GM12878 (cell line): ENCODE data around the gene ARMC8. TPM values are rescaled to one million over a fixed set of nuclear protein-coding genes. Genes with fewer than 3 reads are reported as not detected.

Experiments used
- ATAC-seq: fragments of 200-7000 bp; cut with Tn5 transposase; 3 replicates; pipeline ENCODE4 v1.9.1; 2020; ENCODE audit warnings: mild to moderate bottlenecking, moderate library complexity
- BruUV-seq: library from RNA; stranded (reverse); fragments of 400-500 nt; replicated peaks from 2 replicates; lab custom pipeline; 2021; lab: Mats Ljungman, UMichigan
- CTCF ChIA-PET: fragments of 300-600 bp; sonication (Branson Sonifier 250); formaldehyde crosslinking; extraction: SDS; loops from one replicate; lab custom pipeline; 2021; ENCODE audit warnings: inconsistent platforms; lab: Yijun Ruan, JAX
- POLR2A ChIA-PET: fragments of 350-600 bp; formaldehyde crosslinking; extraction: SDS; loops from one replicate; lab custom pipeline; 2021; ENCODE audit warnings: inconsistent platforms; lab: Charles Lee
- RAD21 ChIA-PET: fragments of 300-600 bp; sonication (Branson Sonifier 250); formaldehyde crosslinking; loops from one replicate; lab custom pipeline; 2023; ENCODE audit warnings: antibody characterized with exemption; ENCODE audit not compliant: unreplicated experiment; lab: Charles Lee
- SMC1A ChIA-PET: fragments of 300-600 bp; sonication (Branson Sonifier 250); formaldehyde crosslinking; loops from one replicate; lab custom pipeline; 2023; ENCODE audit not compliant: unreplicated experiment, uncharacterized antibody; lab: Charles Lee
- DNase-seq: peaks from one replicate; pipeline ENCODE4 v3.0.0-alpha.2; 2011; ENCODE audit warnings: low read depth, low spot score
- FAIRE-seq: peaks from 3 replicates; lab custom pipeline; 2011; peaks lifted over from hg19 to GRCh38; lab: Jason Lieb, UNC
- H2AFZ ChIP-seq: 2 replicates; pipeline ENCODE4 v1.6.0; 2011; ENCODE audit warnings: low read depth, low read length, control low read depth; ENCODE audit not compliant: control insufficient read depth
- H3K27ac ChIP-seq: 2 replicates; pipeline ENCODE4 v1.5.1; 2011; ENCODE audit warnings: control low read depth; ENCODE audit not compliant: control insufficient read depth, insufficient read depth
- H3K27me3 ChIP-seq, 2 experiments: replicated peaks in 1 of 2; 2 replicates each; pipeline versions ENCODE4 v1.6.0 to v1.6.1; 2011; ENCODE audit warnings: low read length in 1 of 2; ENCODE audit not compliant: control insufficient read depth in 2 of 2, insufficient read depth in 2 of 2
- H3K36me3 ChIP-seq, 2 experiments: 2 replicates each; pipeline ENCODE4 v1.5.1; 2011; ENCODE audit warnings: low read length in 1 of 2; ENCODE audit not compliant: control insufficient read depth in 2 of 2, insufficient read depth in 2 of 2
- H3K4me1 ChIP-seq: 2 replicates; pipeline ENCODE4 v1.6.1; 2011; ENCODE audit warnings: mild to moderate bottlenecking, low read length, moderate library complexity, mixed read lengths; ENCODE audit not compliant: control insufficient read depth, insufficient read depth
- H3K4me2 ChIP-seq: 2 replicates; pipeline ENCODE4 v1.6.0; 2011; ENCODE audit warnings: control low read depth; ENCODE audit not compliant: control insufficient read depth, insufficient read depth
- H3K4me3 ChIP-seq: fragments of 200-600 bp; sonication (generic); 2 replicates; pipeline ENCODE4 v1.5.1; 2016
- H3K79me2 ChIP-seq: 2 replicates; pipeline ENCODE4 v1.6.0; 2011; ENCODE audit warnings: low read length; ENCODE audit not compliant: control insufficient read depth, insufficient read depth
- H3K9ac ChIP-seq: 2 replicates; pipeline ENCODE4 v1.8.0; 2011; ENCODE audit warnings: low read length, control low read depth, mixed read lengths; ENCODE audit not compliant: control insufficient read depth, insufficient read depth
- H3K9me3 ChIP-seq: replicated peaks from 3 replicates; pipeline ENCODE4 v1.5.1; 2011; ENCODE audit warnings: mild to moderate bottlenecking, low read length; ENCODE audit not compliant: control insufficient read depth, insufficient read depth
- H4K20me1 ChIP-seq: 2 replicates; pipeline ENCODE4 v1.6.0; 2011; ENCODE audit not compliant: control insufficient read depth, insufficient read depth
- CBX5 ChIP-seq: sonication (generic); IDR thresholded peaks from 2 replicates; pipeline ENCODE4 v1.6.1; 2016; ENCODE audit warnings: low read depth, moderate library complexity, mild to moderate bottlenecking, inconsistent platforms
- NFYA ChIP-seq: IDR thresholded peaks from 2 replicates; pipeline ENCODE4 v1.6.1; 2011; ENCODE audit warnings: low read depth, mild to moderate bottlenecking, low read length, improper control_type of control experiment, borderline replicate concordance
- USF2 ChIP-seq: IDR thresholded peaks from 2 replicates; pipeline ENCODE4 v1.6.1; 2011; ENCODE audit warnings: low read depth, low read length, improper control_type of control experiment, borderline replicate concordance
- ZNF592 ChIP-seq: fragments of 450-650 bp; IDR thresholded peaks from 2 replicates; pipeline ENCODE4 v1.6.1; 2017; ENCODE audit warnings: mild to moderate bottlenecking, moderate library complexity
- WGBS: methylation state at CpG from one replicate; pipeline ENCODE4 v1.1.6; 2016; ENCODE audit warnings: low lambda C conversion rate; ENCODE audit not compliant: insufficient replicate concordance, insufficient coverage; ENCODE audit errors: missing lambda C conversion rate; 5-methylcytosine and 5-hydroxymethylcytosine counted together
- in situ Hi-C: fragments of 300-500 bp; cut with MboI; formaldehyde crosslinking; loops from 9 replicates; pipeline ENCODE4 v1.14.3; 2018; ENCODE audit warnings: mixed read lengths
- intact Hi-C: fragments of 100-400 bp; cut with micrococcal nuclease; formaldehyde crosslinking; loops from one replicate; pipeline ENCODE4 v1.14.2; 2022; ENCODE audit not compliant: unreplicated experiment
- polyA plus RNA-seq, 11 experiments: library from polyadenylated mRNA; depleted of rRNA in 4 of 11; unstranded in 6 of 11; stranded (reverse) in 5 of 11; fragments of >200 nt; fragmentation: Nextera tagmentation in 4 of 11; fragmentation: Illumina TruSeq in 1 of 11; extraction: Ambion mirVana in 4 of 11; extraction: Trizol in 1 of 11; gene quantifications; 1 replicate in 1 of 11; 2 replicates in 10 of 11; pipeline versions ENCODE4 v1.2.1 to v1.2.3, GENCODE V29; 2011 to 2016; ENCODE audit warnings: inconsistent platforms in 2 of 11, missing spikeins in 2 of 11, low read depth in 1 of 11
- total RNA-seq, 4 experiments: library from RNA; depleted of rRNA in 3 of 4; stranded (reverse); fragments of >200 nt in 3 of 4; fragmentation: Illumina TruSeq in 1 of 4; extraction: Trizol in 1 of 4; gene quantifications; 2 replicates each; pipeline versions ENCODE4 v1.2.1 to v1.2.3, GENCODE V29; 2013 to 2021
- TF ChIP-seq, protein P1 (sequence below): fragments of 150-350 bp; IDR thresholded peaks from 2 replicates; pipeline ENCODE4 v1.6.1; 2016; ENCODE audit warnings: low read depth, low read length

ARMC8 gene
- total and polyA plus RNA-seq, 10 of the 15 experiments (the other 5 are each of a cell fraction or from before 2014, with no cell fraction given), result 29.8 to 93.4 (median 45.3) TPM

- ChIA-PET POLR2A (no interaction called here), CTCF (no interaction called here), RAD21 (no interaction called here), SMC1A (interaction anchor here (1.0 to 1.1 kb wide), 2 partner anchors 18 to 32 kb away, joined by 3 read pairs; no protein-coding TSS in a partner anchor)
- no peak overlapping the region for H3K4me3 ChIP-seq
- DNase-seq (no peak), FAIRE-seq (no peak), ATAC-seq (no peak)
- no peak overlapping the region for H3K4me2 ChIP-seq
- in situ Hi-C loops (no loop called here), intact Hi-C loops (no loop called here)
- H3K9ac ChIP-seq, result no peak overlapping the region
- no peaks in the 10 kb centered on the region for H3K9me3 ChIP-seq
- no peak overlapping the region for H3K27ac ChIP-seq
- H3K36me3 ChIP-seq, result no peaks in the 10 kb centered on the region
- no peaks in the 10 kb centered on the region for H4K20me1 ChIP-seq
- WGBS, result 91% methylated on average over 1 of the region's 1 CpG
- H2AFZ ChIP-seq, result no peak overlapping the region
- no peaks in the 10 kb centered on the region for H3K27me3 ChIP-seq
- BruUV-seq, result no TSS peak
- no peaks in the 10 kb centered on the region for H3K79me2 ChIP-seq
- TF ChIP-seq, protein P1, sequence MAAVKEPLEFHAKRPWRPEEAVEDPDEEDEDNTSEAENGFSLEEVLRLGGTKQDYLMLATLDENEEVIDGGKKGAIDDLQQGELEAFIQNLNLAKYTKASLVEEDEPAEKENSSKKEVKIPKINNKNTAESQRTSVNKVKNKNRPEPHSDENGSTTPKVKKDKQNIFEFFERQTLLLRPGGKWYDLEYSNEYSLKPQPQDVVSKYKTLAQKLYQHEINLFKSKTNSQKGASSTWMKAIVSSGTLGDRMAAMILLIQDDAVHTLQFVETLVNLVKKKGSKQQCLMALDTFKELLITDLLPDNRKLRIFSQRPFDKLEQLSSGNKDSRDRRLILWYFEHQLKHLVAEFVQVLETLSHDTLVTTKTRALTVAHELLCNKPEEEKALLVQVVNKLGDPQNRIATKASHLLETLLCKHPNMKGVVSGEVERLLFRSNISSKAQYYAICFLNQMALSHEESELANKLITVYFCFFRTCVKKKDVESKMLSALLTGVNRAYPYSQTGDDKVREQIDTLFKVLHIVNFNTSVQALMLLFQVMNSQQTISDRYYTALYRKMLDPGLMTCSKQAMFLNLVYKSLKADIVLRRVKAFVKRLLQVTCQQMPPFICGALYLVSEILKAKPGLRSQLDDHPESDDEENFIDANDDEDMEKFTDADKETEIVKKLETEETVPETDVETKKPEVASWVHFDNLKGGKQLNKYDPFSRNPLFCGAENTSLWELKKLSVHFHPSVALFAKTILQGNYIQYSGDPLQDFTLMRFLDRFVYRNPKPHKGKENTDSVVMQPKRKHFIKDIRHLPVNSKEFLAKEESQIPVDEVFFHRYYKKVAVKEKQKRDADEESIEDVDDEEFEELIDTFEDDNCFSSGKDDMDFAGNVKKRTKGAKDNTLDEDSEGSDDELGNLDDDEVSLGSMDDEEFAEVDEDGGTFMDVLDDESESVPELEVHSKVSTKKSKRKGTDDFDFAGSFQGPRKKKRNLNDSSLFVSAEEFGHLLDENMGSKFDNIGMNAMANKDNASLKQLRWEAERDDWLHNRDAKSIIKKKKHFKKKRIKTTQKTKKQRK, result no peak
- TF ChIP-seq NFYA (no peak), ZNF592 (no peak), CBX5 (no peak), USF2 (no peak)
- peaks cover 6% of the 10 kb centered on the region; the same call in 1 of the 2 replicates for H3K4me1 ChIP-seq
Observed at GRCh38 chr3:138253609-138254008, 66.5 kb downstream of the ARMC8 start.
